ENCODE results near the gene MYL6. TPM values are rescaled to one million over a fixed set of nuclear protein-coding genes. Genes with fewer than 3 reads are reported as not detected.

MYL6 gene
- total and polyA plus RNA-seq, 9 of the 15 experiments (the other 6 are each of a cell fraction or from before 2014, with no cell fraction given): 557 to 1,664 (median 958) TPM

DNA sequence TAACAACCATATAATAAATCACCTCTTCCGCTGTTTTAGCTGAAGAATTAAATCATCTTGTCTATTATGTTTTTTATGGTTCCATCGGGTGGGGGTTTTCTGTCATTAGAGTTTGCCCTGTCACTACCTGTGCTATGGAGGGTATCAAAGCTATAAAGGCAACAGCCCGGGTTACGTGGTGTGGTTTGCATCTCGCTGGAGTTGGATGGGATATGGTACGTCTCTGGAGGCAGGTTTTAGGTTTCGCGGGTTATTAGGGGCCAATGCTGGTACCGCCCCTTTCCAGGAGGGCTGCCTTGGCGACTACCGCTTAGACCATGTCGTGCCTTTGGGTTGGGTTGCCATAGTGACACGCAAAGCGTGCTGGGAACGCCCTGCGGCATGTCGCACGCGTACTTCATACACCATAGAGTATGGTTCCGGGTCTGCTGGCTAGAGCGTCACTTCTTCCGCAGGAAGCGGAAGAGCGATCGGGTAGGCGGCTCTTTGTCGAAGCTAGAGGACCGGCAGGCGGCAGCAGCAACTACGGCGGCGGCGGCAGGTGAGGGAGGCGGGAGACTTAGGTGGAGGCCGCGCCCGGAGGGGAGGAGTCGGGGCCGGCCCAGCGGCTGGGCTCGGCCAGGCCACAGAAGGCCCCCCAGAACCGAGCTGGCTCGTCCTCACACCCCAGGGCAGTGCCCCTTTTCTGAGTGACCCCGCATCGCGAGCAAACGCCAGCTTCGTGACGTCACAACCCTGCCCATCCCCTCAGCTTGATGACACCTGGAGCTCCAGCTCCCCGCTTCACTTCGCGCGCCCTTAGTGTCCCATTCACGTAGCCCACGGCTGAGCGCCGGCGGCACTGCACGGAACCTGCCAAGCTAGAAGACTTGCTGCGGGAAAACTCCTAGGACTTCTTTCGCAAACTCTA lies 40.1 kb upstream of the MYL6 start, which contains the start of gene ZC3H10 (continued):
- TF ChIP-seq PRDM10 (IDR thresholded peaks at IDR 0.05; ENCODE audit: partially characterized antibody) (peak; percentile 41), MXI1 (IDR thresholded peaks at IDR 0.05; ENCODE audit: low read depth, low read length) (peak; percentile 99), ERF (CRISPR knock-in tag; IDR thresholded peaks at IDR 0.05) (peak; percentile 99), OTX1 (CRISPR knock-in tag; IDR thresholded peaks at IDR 0.05) (peak; percentile 97), E2F3 (CRISPR knock-in tag; IDR thresholded peaks at IDR 0.05) (no peak), DPF2 (IDR thresholded peaks at IDR 0.05) (0 out of 2 replicates have a peak, but pooled peaks have one; percentile 48), HEY1 (CRISPR knock-in tag; IDR thresholded peaks at IDR 0.05; ENCODE audit: borderline replicate concordance) (no peak), USF1 (CRISPR knock-in tag; IDR thresholded peaks at IDR 0.05) (peak; percentile 39; the same call in 1 of the 2 replicates), MECOM (CRISPR knock-in tag; IDR thresholded peaks at IDR 0.05) (no peak), PHB (CRISPR knock-in tag; IDR thresholded peaks at IDR 0.05) (no peak; the same call in 1 of the 2 replicates), TCF3 (CRISPR knock-in tag; IDR thresholded peaks at IDR 0.05) (peak; percentile 35; the same call in 1 of the 2 replicates), MLX (CRISPR knock-in tag; conservative IDR thresholded peaks at IDR 0.05) (peak in 1 of 2 experiments; percentile 67; a peak in 1 of 4 replicates), E2F4 (CRISPR knock-in tag; IDR thresholded peaks at IDR 0.05; ENCODE audit: low read depth) (peak; percentile 90), ELF4 (CRISPR knock-in tag; IDR thresholded peaks at IDR 0.05) (peak; percentile 98), ZNF830 (CRISPR knock-in tag; IDR thresholded peaks at IDR 0.05) (peak; percentile 90; the same call in 1 of the 2 replicates), ZBTB1 (CRISPR knock-in tag; IDR thresholded peaks at IDR 0.05; ENCODE audit: borderline replicate concordance, low read depth) (0 out of 2 replicates have a peak, but pooled peaks have one; percentile 50), NFIX (CRISPR knock-in tag; IDR thresholded peaks at IDR 0.05; ENCODE audit: low read depth) (no peak), CCAR2 (IDR thresholded peaks at IDR 0.05; ENCODE audit: low read depth, low read length) (no peak), GABPA (tag; conservative IDR thresholded peaks at IDR 0.05; ENCODE audit: low read depth) (peak; percentile 99)
- TF ChIP-seq, protein P1, sequence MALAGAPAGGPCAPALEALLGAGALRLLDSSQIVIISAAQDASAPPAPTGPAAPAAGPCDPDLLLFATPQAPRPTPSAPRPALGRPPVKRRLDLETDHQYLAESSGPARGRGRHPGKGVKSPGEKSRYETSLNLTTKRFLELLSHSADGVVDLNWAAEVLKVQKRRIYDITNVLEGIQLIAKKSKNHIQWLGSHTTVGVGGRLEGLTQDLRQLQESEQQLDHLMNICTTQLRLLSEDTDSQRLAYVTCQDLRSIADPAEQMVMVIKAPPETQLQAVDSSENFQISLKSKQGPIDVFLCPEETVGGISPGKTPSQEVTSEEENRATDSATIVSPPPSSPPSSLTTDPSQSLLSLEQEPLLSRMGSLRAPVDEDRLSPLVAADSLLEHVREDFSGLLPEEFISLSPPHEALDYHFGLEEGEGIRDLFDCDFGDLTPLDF (CRISPR knock-in tag; IDR thresholded peaks at IDR 0.05): peak; percentile 20; the same call in 1 of the 2 replicates

Measured in K562 (cell line).